Suppressor macrophage treated with lipopolysaccharide for 4 hours (primary cell): ENCODE data around the gene ERC1.

ENCODE experiments used
- DNase-seq: peaks from one replicate; pipeline ENCODE4 v3.0.0-alpha.2; 2020

The ERC1 gene

DNA sequence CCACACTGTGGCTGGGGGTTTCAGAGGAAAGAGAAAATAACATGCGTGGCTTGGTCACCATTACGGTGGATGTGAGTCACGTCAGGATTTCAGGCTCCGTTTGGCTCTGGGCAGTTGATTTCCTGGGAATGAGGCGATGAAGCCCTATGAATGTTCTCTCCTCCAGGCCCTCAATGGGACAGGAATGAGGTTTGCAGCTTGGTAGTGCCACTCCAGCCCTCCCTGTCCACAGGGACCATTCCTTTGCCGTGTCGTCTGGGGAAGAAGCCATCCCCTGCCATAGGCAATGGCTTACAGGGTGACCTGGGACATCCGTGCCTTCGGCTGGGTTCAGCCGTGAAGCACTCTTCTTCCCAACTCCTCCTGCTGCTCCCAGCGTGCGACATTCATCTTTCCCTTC lies 508.3 kb downstream of the ERC1 start:
- no peak for DNase-seq

DNA sequence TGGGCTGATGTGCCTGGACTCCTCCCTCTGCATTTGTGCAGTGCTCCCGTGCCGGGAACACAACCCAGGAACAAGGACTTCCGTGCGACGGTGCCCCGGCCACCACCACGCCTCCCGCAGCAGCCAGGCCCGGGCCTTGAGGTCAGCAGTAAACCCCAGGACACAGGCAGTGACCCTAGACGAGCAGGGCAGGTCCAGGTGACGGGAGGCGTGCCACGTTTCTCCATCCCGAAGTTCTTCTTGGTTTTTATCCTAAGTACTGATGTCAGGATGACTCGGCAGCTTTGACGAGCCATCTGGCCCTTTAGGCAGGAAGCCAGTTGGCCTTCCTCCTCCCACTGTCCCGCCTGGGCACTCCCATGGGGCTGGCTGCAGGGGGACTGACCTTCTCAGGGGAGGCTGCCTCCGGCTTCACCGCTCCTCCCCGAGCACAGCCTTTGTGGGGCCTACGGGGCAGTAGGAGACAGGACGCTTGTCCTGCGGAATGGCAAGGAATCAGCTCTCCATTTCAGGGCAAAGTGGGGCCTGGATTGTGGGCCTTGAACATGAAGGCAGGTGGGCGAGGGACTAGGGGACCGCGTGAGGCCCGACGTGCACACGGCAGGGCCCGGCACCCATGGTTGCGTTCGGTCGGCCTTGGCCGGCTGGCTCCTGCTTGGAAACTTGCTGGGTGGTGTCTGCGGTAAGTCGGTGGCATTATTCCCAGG lies 509.2 kb downstream of the ERC1 start:
- peak; percentile 10 for DNase-seq

DNA sequence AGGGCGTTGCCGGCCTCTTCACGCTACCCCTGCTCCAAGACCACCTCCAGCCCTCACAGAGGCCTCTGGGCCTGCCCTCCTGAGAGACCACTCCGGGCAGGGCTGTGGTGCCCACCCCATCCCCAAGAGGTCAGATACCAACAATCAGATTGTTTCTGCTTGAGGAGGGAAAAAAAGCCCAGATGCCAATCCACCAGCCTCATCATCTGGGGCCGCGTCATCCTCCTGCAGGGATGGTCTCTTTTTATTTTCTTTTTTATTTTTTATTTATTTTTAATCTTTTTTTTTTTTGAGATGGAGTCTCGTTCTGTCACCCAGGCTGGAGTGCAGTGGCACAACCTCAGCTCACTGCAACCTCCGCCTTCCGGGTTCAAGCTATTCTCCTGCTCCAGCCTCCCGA lies 510.0 kb downstream of the ERC1 start:
- DNase-seq, result no peak

DNA sequence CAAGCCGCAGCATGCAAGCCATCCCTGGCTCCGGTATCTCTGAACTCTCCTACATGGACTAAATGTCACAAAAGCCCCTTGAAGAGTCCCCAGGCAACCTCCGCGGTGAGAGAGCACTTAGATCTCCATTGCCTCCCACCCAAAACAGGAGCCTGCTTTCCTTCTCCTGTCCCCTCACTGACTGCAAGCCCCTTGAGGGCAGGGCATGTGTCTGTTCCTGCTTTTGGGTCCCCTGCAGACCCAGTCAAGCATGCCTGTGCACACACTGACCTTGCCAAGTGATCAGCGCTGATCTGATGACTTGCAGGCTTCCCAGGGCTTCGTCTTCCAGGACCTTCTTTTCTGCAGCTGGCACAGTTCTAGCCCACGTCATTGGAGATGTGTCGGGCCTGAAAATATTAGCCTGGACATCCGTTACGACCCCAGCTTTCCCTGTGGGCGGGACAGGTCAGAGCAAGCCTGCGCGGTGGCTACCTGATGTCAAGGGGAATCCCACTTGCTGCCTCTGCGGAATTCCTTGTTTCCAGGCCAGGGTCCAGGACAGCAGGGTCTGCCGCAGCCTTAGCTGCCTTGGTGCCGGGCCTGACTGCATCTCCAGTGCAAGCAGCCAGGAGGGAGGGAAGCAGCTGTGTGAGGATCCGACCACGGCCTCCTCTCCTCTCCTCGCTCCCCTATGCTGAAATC lies 510.8 kb downstream of the ERC1 start:
- no peak for DNase-seq

DNA sequence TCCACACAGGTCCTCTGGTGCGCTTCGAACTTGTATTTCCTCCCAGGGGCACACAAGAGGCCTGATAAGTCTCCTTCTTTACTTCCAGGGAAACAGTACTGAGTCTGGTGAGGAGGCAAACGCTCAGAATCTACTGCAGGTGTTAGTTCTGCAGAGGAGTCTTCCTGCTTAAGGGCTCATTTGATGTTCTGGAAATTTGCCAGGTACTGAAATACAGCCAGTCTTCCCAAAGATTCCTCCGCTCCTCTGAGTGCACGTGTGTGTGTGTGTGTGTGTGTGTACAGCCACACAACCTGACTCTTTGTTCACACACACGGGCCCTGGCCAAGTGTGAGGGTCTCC lies 511.3 kb downstream of the ERC1 start:
- DNase-seq, result no peak

DNA sequence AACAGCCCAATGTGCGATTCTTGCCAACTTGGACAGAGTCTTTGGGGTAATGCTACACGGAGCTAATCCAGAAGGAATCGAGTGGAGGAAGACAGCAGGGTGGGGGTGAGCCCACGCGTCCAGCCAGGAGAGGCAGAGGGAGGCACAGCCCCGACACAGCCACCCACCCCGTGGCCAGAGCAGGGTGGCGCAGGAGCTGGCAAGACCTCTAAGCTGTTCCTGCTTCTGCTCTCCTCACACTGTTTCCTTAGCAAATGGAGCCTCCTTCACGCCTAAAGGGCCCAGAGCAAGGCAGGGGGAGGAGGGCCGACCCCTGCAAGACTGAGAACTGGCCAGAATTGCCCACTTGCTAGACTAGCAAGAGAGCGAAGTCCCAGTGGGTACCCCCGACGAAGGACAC lies 511.8 kb downstream of the ERC1 start:
- DNase-seq, result no peak

DNA sequence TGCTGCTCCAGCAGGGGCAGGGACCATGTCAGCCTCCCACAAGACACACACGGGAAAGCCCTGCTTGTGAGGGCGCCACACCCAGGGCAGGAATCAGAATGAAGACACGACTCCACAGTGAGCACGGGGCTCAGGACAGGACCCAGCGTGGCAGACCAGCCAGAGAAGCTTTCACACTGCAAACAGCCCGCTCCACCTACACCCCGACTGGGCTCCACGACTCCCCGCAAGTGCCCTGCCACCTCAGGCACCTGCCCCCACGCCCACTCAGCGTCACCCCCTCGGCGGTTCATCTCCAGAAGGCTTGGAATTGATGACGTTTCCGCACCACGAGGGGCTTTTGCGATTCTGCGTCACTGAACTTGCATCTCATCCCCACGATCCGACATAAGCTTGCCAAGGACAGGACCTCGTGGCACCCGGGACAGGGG lies 512.3 kb downstream of the ERC1 start:
- DNase-seq, result no peak

DNA sequence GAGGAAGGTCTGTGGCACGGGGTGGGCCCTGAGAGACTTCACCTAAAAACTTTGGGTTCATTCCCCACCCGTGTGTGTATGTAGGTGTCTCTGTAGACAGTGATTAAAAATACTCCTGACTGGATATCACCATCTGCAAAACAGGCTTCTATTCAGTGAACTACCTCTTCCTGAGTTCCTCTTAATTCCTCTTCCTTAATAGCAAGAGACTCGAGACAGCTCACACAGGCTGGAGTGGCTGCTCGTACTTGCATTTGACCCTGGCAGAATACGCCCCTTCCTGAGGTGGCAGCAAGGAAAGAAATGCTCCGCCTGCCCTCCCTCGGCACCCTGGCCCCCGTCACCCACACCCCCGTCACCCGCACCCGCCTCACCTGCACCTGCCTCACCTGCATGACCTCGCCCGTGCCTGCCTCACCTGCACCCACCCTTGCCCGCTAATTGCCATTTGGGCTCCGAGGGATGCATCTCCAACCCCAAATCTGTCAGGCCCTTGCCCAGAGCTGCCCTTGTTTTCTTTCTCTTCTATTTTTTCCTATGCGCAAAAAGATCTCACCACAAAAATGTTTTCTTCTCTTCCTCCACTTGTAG lies 513.4 kb downstream of the ERC1 start:
- DNase-seq, result peak; percentile 34

DNA sequence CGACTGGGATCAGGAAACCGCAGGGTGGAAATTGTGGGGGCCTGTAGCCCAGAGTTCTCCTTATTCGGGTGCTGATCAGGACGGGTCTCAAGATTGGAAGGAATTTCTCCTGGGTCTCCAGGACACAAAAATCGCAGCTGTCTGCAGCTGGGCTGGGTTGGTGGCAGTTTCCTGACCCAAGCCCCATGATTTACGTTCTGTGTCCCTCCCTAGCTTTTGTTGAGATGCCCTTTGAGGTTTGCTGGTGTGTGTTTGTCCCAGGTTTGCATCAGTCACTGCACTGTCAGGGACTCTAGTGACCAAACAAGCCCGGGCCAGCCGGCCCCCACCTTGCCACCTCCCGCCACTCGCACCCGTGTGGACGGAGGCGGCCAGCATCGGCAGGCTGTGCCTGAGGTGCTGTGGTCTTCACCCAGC lies 513.9 kb downstream of the ERC1 start:
- no peak for DNase-seq

DNA sequence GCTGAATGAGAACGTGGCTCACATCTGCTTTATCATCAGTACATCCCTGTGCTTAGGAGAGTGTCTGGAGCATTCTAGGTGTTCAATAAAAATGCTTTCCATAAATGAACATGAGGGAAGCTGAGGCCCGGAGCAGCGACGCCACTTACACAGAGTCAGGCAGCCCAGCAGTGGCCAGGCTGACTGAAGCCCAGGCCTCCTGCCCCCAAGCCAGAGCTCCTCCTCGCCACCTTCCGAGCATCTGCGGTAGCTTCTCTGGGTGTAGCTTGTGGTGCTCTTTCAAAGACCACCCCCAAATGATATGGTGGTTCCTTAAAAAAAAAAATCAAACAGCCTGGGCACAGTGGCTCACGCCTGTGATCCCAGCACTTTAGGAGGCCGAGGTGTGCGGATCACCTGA lies 514.6 kb downstream of the ERC1 start:
- DNase-seq, result no peak

DNA sequence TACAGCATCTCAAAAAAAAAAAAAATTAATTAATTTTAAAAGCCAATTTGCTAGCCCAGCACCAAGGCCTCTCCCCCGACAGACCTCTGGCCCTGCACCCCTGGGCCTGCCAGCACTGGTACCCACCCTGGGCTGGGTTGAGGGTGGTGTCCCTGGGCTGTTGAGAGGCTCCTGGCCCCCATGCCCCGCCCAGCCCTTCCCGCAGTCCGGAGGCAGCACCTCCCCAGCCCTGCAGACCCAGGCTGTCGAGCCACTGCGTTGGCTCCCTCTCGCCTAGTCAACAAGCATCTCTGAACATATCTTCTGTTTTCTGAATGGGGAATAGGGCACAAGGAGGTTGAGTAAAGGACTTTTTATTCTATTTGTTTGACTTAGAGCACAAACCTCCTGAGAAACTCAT lies 516.3 kb downstream of the ERC1 start:
- no peak for DNase-seq

DNA sequence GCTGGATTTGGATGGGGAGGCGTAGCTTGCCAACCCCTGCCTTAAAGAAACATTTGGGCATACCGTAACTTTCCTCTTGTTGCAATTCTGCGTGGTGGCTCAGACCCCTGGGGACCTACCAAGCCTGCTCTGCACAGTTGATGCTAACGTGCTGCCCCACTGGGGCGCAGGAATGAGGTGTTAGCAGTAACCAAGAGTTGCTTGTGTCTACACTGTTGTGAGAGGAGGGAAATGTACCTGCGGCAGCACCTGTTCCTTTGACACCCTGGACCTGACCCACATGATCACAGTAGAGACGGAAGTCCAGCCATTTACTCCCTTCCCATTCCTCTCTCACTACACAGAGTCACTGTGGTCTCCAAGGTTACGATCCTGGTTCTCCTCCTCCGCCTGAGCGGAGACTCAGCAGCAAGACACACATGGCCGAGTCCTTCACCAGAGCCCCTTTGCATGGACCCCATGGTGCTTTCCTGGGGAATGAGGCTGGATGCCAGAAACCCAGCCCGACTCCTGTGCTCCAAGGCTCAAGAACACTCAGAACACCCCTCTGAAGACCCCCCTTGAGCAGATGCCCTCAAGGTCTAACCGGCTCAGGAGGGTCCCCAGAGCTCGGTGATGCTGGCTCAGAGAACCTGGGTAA lies 518.5 kb downstream of the ERC1 start:
- no peak for DNase-seq

DNA sequence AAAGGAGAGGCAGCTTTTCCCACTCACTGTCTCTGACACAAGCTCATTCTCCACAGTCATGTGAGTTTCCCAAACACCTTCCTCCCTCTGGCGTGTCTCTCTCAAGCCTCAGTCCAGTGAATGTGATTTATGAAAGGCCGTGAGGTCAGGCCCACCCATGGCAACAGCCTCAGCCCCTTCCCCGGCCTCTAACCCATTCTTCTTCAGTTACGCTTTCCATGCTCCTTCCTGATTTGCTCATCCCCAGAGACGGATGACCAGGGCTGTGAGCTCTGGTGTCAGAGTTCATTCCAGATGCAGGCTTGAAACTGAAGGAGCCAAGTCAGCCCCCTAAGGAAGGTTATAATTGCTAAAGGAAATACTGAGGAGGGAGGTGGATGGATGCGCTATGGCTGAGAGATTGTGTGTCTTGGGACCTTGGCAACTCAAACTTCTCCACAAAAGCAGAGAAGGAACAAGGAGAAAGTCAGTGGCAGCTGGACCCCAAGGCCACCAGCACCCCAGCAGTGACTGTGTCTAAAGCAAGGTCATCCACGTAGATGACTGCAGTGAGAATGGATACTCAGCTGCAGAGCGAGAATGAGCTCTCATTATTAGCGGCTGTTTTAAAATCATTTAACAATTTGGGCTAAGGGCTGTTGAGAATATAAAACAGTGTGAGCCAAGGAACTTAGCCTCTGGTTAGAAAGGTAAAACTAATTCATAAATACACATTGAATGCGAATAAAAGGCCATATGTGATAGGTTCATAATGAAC lies 519.2 kb downstream of the ERC1 start:
- DNase-seq, result no peak

DNA sequence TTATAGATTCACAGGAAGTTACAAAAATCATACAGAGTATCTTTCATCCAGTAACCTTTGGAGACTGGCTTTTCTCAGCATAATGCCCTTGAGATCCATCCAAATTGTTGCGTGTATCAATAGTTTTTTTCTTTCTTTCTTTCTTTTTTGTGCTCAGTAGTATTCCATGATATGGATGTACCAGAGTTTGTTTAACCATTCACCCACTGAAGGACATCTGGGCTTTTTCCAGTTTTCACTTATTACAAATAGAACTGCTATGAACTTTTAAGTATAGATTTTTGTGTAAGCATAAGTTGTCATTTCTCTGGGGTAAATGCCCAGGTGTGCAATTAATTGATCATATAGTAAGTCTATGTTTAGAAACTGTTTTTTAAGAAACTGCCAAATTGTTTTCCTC lies 524.0 kb downstream of the ERC1 start:
- DNase-seq, result no peak

DNA sequence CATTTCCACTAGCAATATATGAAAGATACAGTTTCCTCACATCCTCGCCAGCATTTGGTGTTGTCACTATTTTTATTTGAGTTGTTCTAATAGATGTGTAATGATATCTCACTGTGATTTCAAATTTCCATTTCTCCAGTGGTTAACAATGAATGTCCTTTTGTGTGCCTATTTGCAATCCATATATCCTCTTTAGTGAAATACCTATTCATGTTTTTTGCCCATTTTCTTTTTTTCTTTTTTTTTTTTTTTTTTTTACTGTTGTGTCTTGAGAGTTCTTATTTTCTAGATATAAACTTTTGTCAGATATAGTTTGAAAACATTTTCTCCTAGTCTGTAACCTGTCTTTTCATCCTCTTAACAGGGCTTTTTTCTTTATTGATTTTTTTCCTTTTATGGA lies 524.4 kb downstream of the ERC1 start:
- DNase-seq, result no peak

DNA sequence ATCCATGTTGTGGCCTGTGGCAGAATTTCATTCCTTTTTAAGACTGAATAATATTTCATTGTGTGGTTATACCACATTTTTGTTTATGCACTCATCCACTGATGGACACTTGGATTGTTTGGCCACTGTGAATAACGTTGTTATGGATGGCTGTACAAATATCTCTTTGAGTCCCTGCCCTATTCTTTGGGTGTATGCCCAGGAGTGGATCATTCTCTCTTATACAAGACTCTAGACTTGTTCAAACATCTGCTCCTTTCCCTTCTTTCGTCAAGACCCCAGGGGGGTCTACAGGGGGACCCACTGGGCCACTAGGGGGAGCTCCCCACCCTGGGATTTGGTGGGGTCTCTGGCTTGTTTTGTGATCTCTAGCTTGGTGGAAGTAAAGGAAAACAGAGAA lies 526.0 kb downstream of the ERC1 start:
- no peak for DNase-seq

DNA sequence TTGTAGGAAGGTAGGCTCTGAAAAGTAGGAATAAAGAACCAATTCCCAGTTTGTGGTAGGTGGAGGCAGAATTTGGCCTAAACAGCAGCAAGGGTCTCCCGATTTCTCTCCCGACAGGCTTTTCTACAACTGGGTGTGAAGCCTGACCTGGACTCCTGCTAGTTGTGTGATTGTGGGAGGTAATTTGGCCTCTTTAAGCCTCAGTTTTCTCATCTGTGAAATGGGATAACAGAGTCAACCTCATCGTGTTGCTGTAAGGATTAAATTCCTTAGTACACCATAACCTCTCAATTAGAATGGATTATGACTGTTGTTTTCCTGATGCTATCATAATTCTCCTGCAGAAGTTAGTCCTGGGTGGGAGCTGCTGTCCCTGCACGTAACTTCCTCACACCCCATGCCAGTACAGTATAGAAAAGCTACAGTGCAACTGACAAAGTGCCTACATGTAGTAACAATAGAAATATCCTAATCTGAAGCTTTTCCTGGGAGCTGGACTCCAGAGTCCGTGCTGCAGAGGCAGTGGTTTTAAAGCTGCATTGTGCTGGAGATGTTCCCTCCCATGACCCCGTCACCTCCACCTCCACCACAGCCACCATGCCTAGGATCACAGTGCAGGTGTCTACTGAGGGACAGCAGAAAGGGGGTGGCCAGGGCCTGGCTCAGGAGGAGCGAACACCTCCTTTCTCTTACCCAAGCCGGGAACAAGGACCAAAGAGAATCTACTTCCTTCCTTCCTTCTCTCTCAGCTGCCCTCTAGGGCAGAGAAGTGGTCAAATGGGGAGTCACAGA lies 526.9 kb downstream of the ERC1 start:
- no peak for DNase-seq

DNA sequence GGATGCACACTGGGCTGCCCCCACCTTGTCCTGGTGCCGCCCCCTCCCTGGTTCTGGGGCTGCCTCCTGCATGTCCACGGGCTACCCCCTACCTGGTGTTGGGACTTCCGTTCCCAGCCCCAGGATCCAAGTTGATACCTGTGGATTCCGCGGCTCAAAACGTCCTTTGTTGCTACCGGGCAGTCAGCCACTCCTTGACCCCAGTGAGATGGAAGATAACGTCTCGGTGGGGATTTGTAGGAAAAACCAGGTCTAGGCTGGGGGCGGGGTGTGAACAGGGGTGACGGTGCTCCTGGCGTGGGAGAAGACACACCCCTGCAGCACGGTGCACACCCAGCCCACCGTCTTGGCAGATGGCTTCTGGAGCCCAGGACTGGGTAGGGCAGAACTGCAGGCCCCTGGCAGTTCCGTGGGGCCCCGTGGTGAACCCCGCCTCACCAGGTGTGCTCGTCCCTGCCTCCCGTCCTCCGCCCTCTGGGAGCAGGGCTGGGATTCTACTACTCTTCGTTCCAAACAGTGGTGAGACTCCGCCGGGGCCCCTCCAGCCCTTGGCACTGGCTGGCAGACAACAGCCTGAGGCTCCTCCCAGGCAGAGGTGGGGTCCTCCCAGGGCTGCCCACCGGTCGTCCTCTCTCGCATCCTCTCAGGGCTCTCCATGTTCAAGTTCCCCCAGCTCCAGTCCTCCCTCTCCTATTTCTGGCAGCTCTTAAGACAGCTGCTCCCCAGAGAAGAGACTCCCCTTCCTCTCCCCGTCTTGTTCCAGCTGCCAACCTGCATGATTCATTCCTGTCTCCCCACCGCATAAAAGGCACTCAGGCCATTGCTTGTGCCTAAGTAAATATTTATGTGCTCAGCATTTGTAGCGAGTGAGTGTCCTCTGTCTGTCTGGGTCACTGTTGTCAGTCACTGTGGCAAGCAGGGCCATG lies 527.8 kb downstream of the ERC1 start:
- DNase-seq, result no peak

DNA sequence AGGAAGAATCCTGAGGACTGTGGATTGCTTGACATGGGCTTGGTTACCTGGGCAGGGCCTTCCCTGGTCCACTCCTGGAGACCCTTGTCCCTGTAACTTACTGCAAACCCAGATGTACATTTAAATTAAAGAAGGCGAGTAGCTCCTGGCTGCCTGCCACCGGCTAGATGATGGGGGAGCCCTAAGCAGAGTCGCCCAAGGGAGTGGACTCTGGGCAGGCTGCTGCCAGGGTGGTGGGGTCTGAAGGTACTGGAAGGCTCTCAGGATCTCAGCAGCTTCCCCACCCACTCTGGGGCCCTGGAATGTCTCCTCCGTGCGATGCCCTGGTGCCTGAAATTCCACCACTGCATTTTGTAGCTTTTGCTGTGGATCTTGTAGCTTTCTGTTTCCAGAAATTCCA lies 528.6 kb downstream of the ERC1 start:
- no peak for DNase-seq

DNA sequence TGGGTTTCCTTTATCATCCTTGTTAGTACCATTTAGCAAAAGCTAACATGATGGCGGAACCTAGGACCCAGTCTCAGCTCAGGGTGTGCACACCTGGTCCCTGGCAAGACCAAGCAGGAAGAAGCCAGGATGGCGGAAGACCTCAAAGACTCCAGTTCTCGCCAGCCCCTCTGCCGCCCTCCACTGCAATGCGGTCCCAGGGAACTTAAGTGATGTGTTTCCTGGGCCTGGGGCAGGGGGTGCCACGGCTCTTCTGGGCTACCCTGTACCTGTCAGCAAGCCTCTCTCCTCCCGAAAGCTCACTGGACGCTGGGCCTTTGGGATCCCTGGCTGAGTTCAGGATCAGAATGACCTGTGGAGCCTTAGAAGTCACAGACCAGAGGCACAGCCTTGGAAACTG lies 532.0 kb downstream of the ERC1 start:
- DNase-seq, result no peak

DNA sequence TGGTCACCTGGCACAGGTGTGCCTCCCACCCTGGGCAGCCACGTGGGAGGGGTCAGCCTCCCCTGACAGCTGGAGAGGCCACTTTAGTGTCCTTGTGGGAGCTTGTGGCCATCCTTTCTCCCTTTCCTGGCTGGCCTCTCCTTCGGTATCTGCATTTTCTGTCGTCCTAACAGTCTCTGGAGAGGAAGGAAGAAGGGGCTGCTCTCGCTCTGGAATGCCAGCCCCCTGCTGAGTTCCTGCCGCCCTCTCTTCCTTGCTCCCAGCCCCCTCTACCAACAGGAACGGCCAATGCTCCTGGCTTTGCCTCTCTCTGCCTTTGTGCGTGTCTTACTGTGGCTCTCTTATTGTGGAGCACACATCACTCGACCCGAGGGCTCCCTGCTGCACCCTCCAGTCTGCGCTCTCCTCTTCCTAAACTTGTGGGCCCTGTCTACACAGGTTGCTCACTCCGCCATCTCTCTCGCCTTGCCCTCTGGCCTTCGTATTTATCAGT lies 532.6 kb downstream of the ERC1 start:
- no peak for DNase-seq
